D721Med (cell line): ENCODE results near the gene TCL1B.

Experiments
- DNase-seq: peaks from one replicate; pipeline ENCODE4 v3.0.0; 2011; ENCODE audit warnings: low spot score; ENCODE audit not compliant: insufficient read length
- FAIRE-seq: peaks from 2 replicates; lab custom pipeline; 2011; peaks lifted over from hg19 to GRCh38; lab: Jason Lieb, UNC
- TF ChIP-seq, protein P1 (sequence below): IDR thresholded peaks from 2 replicates; pipeline ENCODE4 v1.5.1; 2012; ENCODE audit warnings: mild to moderate bottlenecking, control low read depth; ENCODE audit not compliant: insufficient read depth; ENCODE audit errors: missing control alignments

Gene TCL1B

DNA sequence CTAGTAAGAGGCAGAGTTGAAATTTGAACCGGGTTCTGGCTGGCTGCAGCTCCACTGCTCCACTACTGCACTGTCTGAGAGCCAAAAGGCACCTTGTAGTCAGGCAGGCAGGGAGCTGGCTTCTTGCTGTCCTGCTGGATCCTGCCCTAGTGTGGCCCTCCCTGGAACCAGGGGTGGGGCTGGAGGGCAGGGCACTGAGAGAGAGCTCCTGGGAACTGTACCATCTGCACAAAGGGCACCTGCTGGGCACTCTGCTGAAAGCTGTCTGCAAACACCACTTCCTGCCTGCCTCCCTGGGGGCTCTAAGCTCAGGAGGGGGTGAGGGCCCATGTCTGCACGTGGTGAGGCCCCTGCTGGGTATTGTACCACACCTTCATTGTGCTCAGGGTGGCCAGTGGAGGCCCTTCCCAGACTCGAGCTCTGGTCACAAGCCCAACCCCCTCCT, 19.0 kb upstream of the TCL1B start:
- no peak for DNase-seq
- FAIRE-seq = no peak
- TF ChIP-seq, protein P1, sequence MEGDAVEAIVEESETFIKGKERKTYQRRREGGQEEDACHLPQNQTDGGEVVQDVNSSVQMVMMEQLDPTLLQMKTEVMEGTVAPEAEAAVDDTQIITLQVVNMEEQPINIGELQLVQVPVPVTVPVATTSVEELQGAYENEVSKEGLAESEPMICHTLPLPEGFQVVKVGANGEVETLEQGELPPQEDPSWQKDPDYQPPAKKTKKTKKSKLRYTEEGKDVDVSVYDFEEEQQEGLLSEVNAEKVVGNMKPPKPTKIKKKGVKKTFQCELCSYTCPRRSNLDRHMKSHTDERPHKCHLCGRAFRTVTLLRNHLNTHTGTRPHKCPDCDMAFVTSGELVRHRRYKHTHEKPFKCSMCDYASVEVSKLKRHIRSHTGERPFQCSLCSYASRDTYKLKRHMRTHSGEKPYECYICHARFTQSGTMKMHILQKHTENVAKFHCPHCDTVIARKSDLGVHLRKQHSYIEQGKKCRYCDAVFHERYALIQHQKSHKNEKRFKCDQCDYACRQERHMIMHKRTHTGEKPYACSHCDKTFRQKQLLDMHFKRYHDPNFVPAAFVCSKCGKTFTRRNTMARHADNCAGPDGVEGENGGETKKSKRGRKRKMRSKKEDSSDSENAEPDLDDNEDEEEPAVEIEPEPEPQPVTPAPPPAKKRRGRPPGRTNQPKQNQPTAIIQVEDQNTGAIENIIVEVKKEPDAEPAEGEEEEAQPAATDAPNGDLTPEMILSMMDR = no peak

DNA sequence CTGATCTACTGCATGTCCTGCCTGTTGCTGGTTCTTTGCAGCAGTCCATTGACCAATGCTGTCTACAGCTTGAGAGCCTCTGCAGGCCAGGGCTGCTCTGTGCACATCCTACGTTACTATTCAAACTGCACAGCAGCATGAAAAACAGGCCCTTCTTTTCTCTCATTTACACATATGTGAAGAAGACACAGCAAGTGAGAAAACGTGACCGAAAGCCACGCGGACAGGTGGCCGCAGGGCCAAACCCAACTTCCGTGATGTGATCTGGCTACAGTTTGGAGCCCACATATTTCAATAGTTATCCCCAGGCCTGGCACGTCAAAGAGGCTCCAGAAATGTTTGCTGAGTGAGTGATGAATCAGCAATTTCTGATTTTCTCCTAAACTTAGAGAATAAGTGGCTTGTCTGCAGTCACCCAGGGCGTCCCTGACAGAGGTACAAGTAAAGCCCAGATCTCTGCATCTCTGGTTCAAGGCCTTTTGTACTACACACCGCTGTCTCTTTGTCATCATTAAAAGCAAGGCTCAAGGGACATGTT, 17.9 kb upstream of the TCL1B start:
- FAIRE-seq (no peak), DNase-seq (no peak)
- TF ChIP-seq, protein P1 = no peak

DNA sequence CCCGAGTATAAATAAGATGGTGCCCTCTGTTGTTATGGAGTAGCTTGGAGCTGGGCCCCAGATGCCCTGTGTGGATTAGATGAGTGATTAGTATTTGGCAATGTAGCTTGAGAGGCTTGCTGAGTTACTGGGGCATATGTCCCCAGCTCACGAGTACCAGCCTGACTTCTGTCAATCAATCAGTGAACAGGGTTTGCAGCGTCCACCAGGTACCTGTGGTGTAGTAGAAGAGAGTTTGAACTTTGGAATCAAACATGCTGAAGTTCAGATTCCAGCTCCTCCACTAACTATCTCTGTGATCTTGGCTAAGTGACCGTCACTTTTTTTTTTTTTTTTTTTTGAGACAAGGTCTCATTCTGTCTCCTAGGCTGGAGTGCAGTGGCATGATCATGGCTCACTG, 11.6 kb upstream of the TCL1B start:
- FAIRE-seq (no peak), DNase-seq (no peak)
- TF ChIP-seq, protein P1 = no peak

DNA sequence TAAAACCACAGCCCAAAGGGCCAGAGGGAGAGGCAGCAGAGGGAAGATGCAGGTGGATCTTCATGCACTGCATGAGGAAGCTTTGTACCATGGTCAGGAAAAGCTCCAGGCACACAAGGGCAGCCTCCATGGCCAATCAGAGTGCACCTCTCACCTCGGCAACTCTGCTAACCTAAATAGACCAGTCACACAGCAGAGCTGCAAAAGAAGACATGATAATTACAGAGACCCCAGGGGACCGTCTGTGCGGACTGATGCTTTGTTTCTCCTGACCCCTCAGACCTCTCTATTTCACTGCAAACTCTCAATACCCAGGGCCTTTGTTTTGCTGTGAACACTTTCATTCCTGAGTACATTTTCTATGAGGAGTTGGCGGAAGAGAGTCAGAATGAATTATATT, 10.7 kb upstream of the TCL1B start:
- TF ChIP-seq, protein P1 = no peak
- DNase-seq (no peak), FAIRE-seq (no peak)

DNA sequence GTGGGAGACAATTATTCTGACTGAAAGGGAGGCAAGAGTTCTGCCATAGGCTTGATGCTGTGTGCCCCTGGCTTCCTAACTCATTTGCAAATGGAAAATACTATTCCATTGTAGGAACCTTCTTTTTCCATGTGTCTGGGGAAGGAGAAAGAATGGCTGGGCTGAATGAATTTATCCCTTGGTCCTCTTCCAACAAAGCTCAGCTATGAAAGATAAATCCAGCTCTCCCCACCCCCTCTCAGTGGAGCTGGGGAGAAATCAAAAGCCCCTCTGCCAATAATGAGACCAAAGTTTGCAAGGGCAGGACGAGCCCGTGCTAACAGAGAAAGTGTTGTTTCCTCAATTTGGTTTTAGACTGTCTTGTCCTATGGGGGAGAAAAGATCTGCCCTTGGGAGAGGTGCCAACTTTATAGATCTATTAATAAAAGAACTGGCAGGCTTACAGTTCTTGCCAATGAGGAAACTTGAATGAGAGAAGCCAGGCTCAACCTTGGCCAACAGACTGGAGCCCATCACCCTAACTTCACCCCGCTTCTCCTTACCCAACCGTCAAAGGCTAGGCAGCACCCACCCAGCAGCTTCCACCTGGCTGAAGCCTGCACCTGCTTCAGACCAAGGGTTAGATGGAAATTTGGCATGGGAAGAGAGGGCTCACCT, 8.9 kb upstream of the TCL1B start:
- TF ChIP-seq, protein P1 = no peak
- DNase-seq (no peak), FAIRE-seq (no peak)

DNA sequence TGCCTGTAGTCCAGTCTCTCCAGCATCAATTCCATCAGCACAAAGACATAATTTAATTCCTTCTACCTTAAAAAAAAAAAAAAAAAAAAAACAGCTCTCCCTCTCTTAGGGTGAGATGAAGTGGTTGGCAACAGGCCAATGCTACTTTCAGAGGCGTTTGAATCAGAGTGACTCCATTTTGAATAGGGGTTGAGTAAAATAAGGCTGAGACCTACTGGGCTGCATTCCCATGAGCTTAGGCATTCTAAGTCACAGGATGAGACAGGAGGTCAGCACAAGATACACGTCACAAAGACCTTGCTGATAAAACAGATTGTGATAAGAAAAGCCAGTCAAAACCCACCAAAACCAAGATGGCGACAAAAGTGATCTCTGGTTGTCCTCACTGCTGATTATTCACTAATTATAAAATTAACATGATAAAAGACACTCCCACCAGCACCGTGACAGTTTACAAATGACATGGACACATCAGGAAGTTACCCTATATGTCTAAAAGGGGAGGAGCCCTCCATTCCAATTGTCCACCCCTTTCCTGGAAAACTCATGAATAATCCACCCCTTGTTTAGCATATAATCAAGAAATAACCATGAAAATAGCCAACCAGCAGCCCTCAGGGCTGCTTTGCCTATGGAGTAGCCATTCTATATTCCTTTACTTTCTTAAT, 6.9 kb upstream of the TCL1B start:
- DNase-seq (no peak), FAIRE-seq (no peak)
- TF ChIP-seq, protein P1 = no peak
